GM12874 (cell line): ENCODE results near the gene CDKL2.

Experiments
- CTCF ChIP-seq: IDR thresholded peaks from 2 replicates; pipeline ENCODE4 v1.5.1; 2011; ENCODE audit warnings: low read depth, mild to moderate bottlenecking, control low read depth, low read length, moderate library complexity; ENCODE audit not compliant: insufficient read depth

Gene CDKL2

GRCh38 chr4:75605928-75606327, 24.4 kb downstream of the CDKL2 start:
- TF ChIP-seq CTCF: no peak

- no peak for TF ChIP-seq CTCF
Observed at GRCh38 chr4:75599647-75600046, 30.7 kb downstream of the CDKL2 start.

GRCh38 chr4:75598390-75598789, 31.9 kb downstream of the CDKL2 start:
- no peak for TF ChIP-seq CTCF

GRCh38 chr4:75596061-75596460, 34.3 kb downstream of the CDKL2 start:
- no peak for TF ChIP-seq CTCF

GRCh38 chr4:75593393-75593792, 36.9 kb downstream of the CDKL2 start:
- TF ChIP-seq CTCF: no peak

GRCh38 chr4:75584067-75584466, 46.3 kb downstream of the CDKL2 start:
- no peak for TF ChIP-seq CTCF

GRCh38 chr4:75567725-75568124, 62.6 kb downstream of the CDKL2 start:
- TF ChIP-seq CTCF: no peak

- TF ChIP-seq CTCF: no peak
Observed at GRCh38 chr4:75566911-75567310, 63.4 kb downstream of the CDKL2 start.
